ENCODE results near the gene CMIP. TPM values are rescaled to one million over a fixed set of nuclear protein-coding genes. Genes with fewer than 3 reads are reported as not detected.

Gene CMIP
- total RNA-seq, 1 experiment from 2014 or later: 63.7 TPM

DNA sequence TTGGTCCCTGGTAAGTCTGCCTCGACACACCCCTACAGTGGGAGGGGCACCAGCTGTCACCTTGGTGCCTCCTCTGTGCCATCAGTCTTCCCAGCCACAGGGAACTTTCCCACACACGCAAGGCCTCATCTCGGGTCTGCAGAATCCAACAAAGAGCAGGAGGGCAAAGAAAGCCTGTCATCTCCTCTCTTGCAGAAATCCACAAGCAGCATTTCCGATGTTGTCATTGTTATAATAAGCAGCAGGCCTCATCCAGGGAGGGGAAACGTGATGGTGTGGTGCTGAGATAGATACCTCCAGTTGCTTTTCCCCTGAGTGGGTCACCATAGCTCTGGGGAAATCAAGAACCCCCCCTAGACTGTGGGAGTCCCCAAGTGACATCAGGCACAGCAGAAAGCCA, 110.4 kb downstream of the CMIP start (continued):
- TF ChIP-seq, protein P1, sequence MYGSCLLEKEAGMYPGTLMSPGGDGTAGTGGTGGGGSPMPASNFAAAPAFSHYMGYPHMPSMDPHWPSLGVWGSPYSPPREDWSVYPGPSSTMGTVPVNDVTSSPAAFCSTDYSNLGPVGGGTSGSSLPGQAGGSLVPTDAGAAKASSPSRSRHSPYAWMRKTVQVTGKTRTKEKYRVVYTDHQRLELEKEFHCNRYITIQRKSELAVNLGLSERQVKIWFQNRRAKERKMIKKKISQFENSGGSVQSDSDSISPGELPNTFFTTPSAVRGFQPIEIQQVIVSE (CRISPR knock-in tag; IDR thresholded peaks at IDR 0.05; ENCODE audit: borderline replicate concordance): no peak
- TF ChIP-seq, protein P2, sequence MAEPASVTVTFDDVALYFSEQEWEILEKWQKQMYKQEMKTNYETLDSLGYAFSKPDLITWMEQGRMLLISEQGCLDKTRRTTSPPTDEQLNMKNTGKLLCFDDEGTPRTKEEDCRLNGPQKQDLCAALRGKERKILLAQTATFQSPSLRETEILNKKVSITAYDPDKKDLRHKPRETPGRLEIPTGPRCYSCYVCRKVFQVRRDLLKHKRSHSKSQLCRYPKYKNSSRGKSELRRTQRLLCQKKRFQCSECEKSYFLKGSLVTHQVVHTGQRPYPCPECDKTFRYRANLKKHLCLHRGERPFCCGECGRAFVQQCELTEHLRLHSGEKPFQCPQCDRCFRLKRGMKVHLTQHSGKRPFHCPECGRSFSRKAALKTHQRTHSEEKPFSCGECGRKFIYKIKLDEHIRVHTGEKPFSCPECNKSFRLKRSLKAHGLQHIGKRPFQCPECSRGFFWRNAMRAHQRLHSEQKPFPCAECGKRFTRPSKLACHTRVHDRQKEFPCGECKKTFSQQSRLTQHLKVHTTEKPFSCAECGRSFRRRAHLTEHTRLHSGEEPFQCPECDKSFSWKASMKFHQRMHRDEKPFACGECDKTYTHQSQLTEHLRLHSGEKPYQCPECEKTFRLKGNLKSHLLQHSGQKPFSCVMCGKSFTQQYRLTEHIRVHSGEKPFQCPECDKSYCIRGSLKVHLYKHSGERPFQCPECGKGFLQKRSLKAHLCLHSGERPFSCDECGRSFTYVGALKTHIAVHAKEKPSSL (CRISPR knock-in tag; conservative IDR thresholded peaks at IDR 0.05): no peak
- TF ChIP-seq SMAD4 (CRISPR knock-in tag; IDR thresholded peaks at IDR 0.05) (no peak), SMAD3 (CRISPR knock-in tag; IDR thresholded peaks at IDR 0.05; ENCODE audit: borderline replicate concordance) (no peak), ATF1 (CRISPR knock-in tag; IDR thresholded peaks at IDR 0.05) (no peak)
- TF ChIP-seq, protein P3, sequence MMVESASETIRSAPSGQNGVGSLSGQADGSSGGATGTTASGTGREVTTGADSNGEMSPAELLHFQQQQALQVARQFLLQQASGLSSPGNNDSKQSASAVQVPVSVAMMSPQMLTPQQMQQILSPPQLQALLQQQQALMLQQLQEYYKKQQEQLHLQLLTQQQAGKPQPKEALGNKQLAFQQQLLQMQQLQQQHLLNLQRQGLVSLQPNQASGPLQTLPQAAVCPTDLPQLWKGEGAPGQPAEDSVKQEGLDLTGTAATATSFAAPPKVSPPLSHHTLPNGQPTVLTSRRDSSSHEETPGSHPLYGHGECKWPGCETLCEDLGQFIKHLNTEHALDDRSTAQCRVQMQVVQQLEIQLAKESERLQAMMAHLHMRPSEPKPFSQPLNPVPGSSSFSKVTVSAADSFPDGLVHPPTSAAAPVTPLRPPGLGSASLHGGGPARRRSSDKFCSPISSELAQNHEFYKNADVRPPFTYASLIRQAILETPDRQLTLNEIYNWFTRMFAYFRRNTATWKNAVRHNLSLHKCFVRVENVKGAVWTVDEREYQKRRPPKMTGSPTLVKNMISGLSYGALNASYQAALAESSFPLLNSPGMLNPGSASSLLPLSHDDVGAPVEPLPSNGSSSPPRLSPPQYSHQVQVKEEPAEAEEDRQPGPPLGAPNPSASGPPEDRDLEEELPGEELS (CRISPR knock-in tag; IDR thresholded peaks at IDR 0.05): no peak
- TF ChIP-seq, protein P4, sequence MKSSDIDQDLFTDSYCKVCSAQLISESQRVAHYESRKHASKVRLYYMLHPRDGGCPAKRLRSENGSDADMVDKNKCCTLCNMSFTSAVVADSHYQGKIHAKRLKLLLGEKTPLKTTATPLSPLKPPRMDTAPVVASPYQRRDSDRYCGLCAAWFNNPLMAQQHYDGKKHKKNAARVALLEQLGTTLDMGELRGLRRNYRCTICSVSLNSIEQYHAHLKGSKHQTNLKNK (CRISPR knock-in tag; IDR thresholded peaks at IDR 0.05): no peak
- TF ChIP-seq, protein P5, sequence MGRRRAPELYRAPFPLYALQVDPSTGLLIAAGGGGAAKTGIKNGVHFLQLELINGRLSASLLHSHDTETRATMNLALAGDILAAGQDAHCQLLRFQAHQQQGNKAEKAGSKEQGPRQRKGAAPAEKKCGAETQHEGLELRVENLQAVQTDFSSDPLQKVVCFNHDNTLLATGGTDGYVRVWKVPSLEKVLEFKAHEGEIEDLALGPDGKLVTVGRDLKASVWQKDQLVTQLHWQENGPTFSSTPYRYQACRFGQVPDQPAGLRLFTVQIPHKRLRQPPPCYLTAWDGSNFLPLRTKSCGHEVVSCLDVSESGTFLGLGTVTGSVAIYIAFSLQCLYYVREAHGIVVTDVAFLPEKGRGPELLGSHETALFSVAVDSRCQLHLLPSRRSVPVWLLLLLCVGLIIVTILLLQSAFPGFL (CRISPR knock-in tag; IDR thresholded peaks at IDR 0.05; ENCODE audit: borderline replicate concordance): no peak

DNA sequence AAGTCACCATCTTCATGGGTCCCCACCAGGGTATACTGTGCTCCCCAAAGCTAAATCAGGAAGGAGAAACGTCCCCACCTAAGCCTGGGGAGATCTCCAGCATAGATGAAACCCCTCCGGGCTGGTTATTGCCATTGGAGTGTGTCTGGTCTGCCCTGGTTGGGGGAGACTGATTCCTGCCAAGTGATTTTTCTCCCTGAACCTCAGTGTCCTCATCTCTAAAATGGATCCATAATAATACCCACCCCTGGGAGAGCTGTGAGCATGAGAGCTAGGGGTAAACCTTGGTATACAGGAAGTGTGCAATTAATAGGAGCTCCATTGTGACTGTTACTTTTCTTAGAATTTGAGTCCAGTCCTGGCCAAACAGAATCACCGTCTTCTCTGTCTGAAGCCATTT, 111.1 kb downstream of the CMIP start:
- H3K9me3 Mint-ChIP-seq: no peaks in the 10 kb centered on the region
- peaks cover 30% of the 10 kb centered on the region for H3K4me1 Mint-ChIP-seq
- ATAC-seq: no peak
- no peak for DNase-seq (ENCODE audit: low spot score)
- POLR2A ChIA-PET: no interaction called here
- CTCF ChIA-PET: interaction anchor here (0.8 to 1.0 kb wide), 3 partner anchors 30 to 142 kb away, joined by 3 read pairs; no protein-coding TSS in a partner anchor
- no peak overlapping the region for H3K27ac Mint-ChIP-seq
- H3K36me3 Mint-ChIP-seq: no peaks in the 10 kb centered on the region
- no peak overlapping the region for H3K4me3 Mint-ChIP-seq
- H3K27me3 Mint-ChIP-seq (ENCODE audit: low read depth): no peaks in the 10 kb centered on the region
- TF ChIP-seq, protein P6, sequence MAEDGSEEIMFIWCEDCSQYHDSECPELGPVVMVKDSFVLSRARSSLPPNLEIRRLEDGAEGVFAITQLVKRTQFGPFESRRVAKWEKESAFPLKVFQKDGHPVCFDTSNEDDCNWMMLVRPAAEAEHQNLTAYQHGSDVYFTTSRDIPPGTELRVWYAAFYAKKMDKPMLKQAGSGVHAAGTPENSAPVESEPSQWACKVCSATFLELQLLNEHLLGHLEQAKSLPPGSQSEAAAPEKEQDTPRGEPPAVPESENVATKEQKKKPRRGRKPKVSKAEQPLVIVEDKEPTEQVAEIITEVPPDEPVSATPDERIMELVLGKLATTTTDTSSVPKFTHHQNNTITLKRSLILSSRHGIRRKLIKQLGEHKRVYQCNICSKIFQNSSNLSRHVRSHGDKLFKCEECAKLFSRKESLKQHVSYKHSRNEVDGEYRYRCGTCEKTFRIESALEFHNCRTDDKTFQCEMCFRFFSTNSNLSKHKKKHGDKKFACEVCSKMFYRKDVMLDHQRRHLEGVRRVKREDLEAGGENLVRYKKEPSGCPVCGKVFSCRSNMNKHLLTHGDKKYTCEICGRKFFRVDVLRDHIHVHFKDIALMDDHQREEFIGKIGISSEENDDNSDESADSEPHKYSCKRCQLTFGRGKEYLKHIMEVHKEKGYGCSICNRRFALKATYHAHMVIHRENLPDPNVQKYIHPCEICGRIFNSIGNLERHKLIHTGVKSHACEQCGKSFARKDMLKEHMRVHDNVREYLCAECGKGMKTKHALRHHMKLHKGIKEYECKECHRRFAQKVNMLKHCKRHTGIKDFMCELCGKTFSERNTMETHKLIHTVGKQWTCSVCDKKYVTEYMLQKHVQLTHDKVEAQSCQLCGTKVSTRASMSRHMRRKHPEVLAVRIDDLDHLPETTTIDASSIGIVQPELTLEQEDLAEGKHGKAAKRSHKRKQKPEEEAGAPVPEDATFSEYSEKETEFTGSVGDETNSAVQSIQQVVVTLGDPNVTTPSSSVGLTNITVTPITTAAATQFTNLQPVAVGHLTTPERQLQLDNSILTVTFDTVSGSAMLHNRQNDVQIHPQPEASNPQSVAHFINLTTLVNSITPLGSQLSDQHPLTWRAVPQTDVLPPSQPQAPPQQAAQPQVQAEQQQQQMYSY (CRISPR knock-in tag; IDR thresholded peaks at IDR 0.05): no peak
- TF ChIP-seq, protein P7, sequence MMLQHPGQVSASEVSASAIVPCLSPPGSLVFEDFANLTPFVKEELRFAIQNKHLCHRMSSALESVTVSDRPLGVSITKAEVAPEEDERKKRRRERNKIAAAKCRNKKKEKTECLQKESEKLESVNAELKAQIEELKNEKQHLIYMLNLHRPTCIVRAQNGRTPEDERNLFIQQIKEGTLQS (CRISPR knock-in tag; conservative IDR thresholded peaks at IDR 0.05): no peak
- TF ChIP-seq, protein P8, sequence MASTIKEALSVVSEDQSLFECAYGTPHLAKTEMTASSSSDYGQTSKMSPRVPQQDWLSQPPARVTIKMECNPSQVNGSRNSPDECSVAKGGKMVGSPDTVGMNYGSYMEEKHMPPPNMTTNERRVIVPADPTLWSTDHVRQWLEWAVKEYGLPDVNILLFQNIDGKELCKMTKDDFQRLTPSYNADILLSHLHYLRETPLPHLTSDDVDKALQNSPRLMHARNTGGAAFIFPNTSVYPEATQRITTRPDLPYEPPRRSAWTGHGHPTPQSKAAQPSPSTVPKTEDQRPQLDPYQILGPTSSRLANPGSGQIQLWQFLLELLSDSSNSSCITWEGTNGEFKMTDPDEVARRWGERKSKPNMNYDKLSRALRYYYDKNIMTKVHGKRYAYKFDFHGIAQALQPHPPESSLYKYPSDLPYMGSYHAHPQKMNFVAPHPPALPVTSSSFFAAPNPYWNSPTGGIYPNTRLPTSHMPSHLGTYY (CRISPR knock-in tag; IDR thresholded peaks at IDR 0.05): no peak
- TF ChIP-seq, protein P9, sequence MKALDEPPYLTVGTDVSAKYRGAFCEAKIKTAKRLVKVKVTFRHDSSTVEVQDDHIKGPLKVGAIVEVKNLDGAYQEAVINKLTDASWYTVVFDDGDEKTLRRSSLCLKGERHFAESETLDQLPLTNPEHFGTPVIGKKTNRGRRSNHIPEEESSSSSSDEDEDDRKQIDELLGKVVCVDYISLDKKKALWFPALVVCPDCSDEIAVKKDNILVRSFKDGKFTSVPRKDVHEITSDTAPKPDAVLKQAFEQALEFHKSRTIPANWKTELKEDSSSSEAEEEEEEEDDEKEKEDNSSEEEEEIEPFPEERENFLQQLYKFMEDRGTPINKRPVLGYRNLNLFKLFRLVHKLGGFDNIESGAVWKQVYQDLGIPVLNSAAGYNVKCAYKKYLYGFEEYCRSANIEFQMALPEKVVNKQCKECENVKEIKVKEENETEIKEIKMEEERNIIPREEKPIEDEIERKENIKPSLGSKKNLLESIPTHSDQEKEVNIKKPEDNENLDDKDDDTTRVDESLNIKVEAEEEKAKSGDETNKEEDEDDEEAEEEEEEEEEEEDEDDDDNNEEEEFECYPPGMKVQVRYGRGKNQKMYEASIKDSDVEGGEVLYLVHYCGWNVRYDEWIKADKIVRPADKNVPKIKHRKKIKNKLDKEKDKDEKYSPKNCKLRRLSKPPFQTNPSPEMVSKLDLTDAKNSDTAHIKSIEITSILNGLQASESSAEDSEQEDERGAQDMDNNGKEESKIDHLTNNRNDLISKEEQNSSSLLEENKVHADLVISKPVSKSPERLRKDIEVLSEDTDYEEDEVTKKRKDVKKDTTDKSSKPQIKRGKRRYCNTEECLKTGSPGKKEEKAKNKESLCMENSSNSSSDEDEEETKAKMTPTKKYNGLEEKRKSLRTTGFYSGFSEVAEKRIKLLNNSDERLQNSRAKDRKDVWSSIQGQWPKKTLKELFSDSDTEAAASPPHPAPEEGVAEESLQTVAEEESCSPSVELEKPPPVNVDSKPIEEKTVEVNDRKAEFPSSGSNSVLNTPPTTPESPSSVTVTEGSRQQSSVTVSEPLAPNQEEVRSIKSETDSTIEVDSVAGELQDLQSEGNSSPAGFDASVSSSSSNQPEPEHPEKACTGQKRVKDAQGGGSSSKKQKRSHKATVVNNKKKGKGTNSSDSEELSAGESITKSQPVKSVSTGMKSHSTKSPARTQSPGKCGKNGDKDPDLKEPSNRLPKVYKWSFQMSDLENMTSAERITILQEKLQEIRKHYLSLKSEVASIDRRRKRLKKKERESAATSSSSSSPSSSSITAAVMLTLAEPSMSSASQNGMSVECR (CRISPR knock-in tag; IDR thresholded peaks at IDR 0.05; ENCODE audit: borderline replicate concordance): no peak

All from WTC11 (cell line).